Adrenal gland (tissue), 12 donors: ENCODE measurements around the gene TRAPPC2L. TPM values are rescaled to one million over a fixed set of nuclear protein-coding genes. Genes with fewer than 3 reads are reported as not detected.
"Not testable (repeated sequence)": the region's sequence is repeated elsewhere in the genome, so short reads cannot be mapped to it uniquely, and the experiment has no call there.

Experiments
- DNase-seq, 7 donors: peaks; one replicate each; pipeline ENCODE4 v3.0.0-alpha.2; 2019 to 2020
- H3K27ac ChIP-seq, 5 donors: fragments of 200-600 bp; sonication (generic) in 4 of 5; 1 replicate in 3 of 5; 2 replicates in 2 of 5; pipeline versions ENCODE4 v1.5.1 to v1.8.0; 2016 to 2020; ENCODE audit warnings: mild to moderate bottlenecking in 1 of 5
- H3K27me3 ChIP-seq: fragments of 200-600 bp; 2 replicates; pipeline ENCODE4 v1.8.0; 2021
- H3K36me3 ChIP-seq, 2 donors: fragments of 200-600 bp; replicated peaks in 1 of 2; 1 replicate in 1 of 2; 2 replicates in 1 of 2; pipeline versions ENCODE4 v1.5.1 to v1.8.0; 2018 to 2022
- H3K4me1 ChIP-seq, 2 donors: fragments of 200-600 bp; replicated peaks in 1 of 2; 1 replicate in 1 of 2; 2 replicates in 1 of 2; pipeline versions ENCODE4 v1.5.1 to v1.8.0; 2018 to 2021
- H3K4me3 ChIP-seq, 4 donors: fragments of 200-600 bp; sonication (generic) in 3 of 4; one replicate each; pipeline ENCODE4 v1.5.1; 2016 to 2018
- H3K9me3 ChIP-seq, 3 donors: fragments of 200-600 bp; sonication (generic) in 1 of 3; replicated peaks in 1 of 3; 1 replicate in 2 of 3; 2 replicates in 1 of 3; pipeline versions ENCODE4 v1.5.1 to v1.8.0; 2016 to 2021
- CTCF ChIP-seq, 6 experiments: fragments of 450-650 bp in 4 of 6; fragments of 200-600 bp in 2 of 6; sonication (generic) in 1 of 6; IDR thresholded peaks; 1 replicate in 5 of 6; 2 replicates in 1 of 6; pipeline versions ENCODE4 v1.5.1 to v1.8.0; 2016 to 2021; ENCODE audit warnings: antibody characterized with exemption in 6 of 6, mild to moderate bottlenecking in 2 of 6, moderate library complexity in 1 of 6
- POLR2A ChIP-seq, 2 donors: fragments of 450-650 bp; IDR thresholded peaks; one replicate each; pipeline ENCODE4 v1.6.1; 2017; ENCODE audit warnings: antibody characterized with exemption in 2 of 2, mild to moderate bottlenecking in 2 of 2, moderate library complexity in 1 of 2
- WGBS, 4 donors: extraction: QIAGEN DNeasy Blood & Tissue Kit in 2 of 4; methylation state at CpG; one replicate each; pipeline versions ENCODE4 v1.1.5 to v1.1.7; 2013 to 2017; 5-methylcytosine and 5-hydroxymethylcytosine counted together
- intact Hi-C, 2 donors: fragments of 100-400 bp; cut with DNase I; formaldehyde crosslinking; loops; one replicate each; pipeline versions ENCODE4 v1.14.1 to v1.15.0; 2022 to 2023
- polyA plus RNA-seq, 3 donors: library from polyadenylated mRNA; stranded (reverse); fragments of 200-250 nt in 2 of 3; fragments of 350-450 nt in 1 of 3; fragmentation: Illumina TruSeq in 1 of 3; extraction: RNeasy Lipid Tissue Mini Kit (QIAGEN cat#74804) in 1 of 3; gene quantifications; one replicate each; pipeline ENCODE4 v1.2.3, GENCODE V29; 2013 to 2014
- total RNA-seq, 9 donors: library from RNA; depleted of rRNA in 4 of 9; stranded (reverse); fragments of >200 nt in 4 of 9; fragments of 120-200 nt in 1 of 9; fragmentation: NEBNext Ultra II Directional in 1 of 9; extraction: Animal tissue kit (Norgen Biotek cat#: 25700) in 1 of 9; gene quantifications; one replicate each; pipeline versions ENCODE4 v1.1.0 to v1.2.4, GENCODE V29; 2013 to 2023
- donor health status: healthy with polysubstance abuse.
- donor health status: Bipolar disorder and iron deficiency.
- donor health status: DM: yes; HTN: yes; CAD: no.
- donor health status: DM: no; HTN: no; CAD: no.
- donor health status: DM: no; HTN: no; CAD: no.
- donor health status: DM: yes; HTN: yes; CAD: no.

Gene TRAPPC2L
- total and polyA plus RNA-seq, 12 donors: 56.7 to 279 (median 149) TPM

- 92 to 95% (median 94%) methylated on average over 8 to 20 of the region's 20 CpGs for WGBS, 4 donors
- DNase-seq: no peak
- H3K4me1 ChIP-seq: no peaks in the 10 kb centered on the region
- intact Hi-C loops: no loop called here
- no peaks in the 10 kb centered on the region for H3K9me3 ChIP-seq
- H3K4me3 ChIP-seq: no peak overlapping the region
- no peaks in the 10 kb centered on the region for H3K27me3 ChIP-seq
- H3K36me3 ChIP-seq: no peaks in the 10 kb centered on the region
- TF ChIP-seq CTCF (IDR thresholded peaks at IDR 0.05) (no peak), POLR2A (IDR thresholded peaks at IDR 0.05) (no peak)
- no peak overlapping the region for H3K27ac ChIP-seq
These were observed 35.1 kb downstream of the TRAPPC2L start for GRCh38 chr16:88892065-88892464.

- WGBS, 4 donors: 84 to 91% (median 88%) methylated on average over 11 to 19 of the region's 19 CpGs
These were observed 36.4 kb downstream of the TRAPPC2L start for GRCh38 chr16:88893127-88893968.

GRCh38 chr16:88894266-88894665, 37.3 kb downstream of the TRAPPC2L start:
- H3K27me3 ChIP-seq, H3K9me3 ChIP-seq, H3K4me3 ChIP-seq, DNase-seq, H3K27ac ChIP-seq, intact Hi-C loops, H3K4me1 ChIP-seq, H3K36me3 ChIP-seq: not testable (repeated sequence)
- WGBS, 4 donors: 80 to 95% (median 93%) methylated on average over 4 to 5 of the region's 6 CpGs

More at GRCh38 chr16:88893127-88893968, 36.4 kb downstream of the TRAPPC2L start:
- no peak overlapping the region for H3K4me3 ChIP-seq
- H3K9me3 ChIP-seq: no peaks in the 10 kb centered on the region
- intact Hi-C loops: no loop called here
- no peaks in the 10 kb centered on the region for H3K27me3 ChIP-seq
- TF ChIP-seq CTCF (IDR thresholded peaks at IDR 0.05) (no peak), POLR2A (IDR thresholded peaks at IDR 0.05) (no peak)
- H3K36me3 ChIP-seq: no peaks in the 10 kb centered on the region
- DNase-seq: no peak
- no peaks in the 10 kb centered on the region for H3K4me1 ChIP-seq
- H3K27ac ChIP-seq: no peak overlapping the region

- TF ChIP-seq CTCF (IDR thresholded peaks at IDR 0.05) (no peak), POLR2A (IDR thresholded peaks at IDR 0.05) (no peak)
- H3K4me3 ChIP-seq: no peak overlapping the region
- intact Hi-C loops: no loop called here
- no peaks in the 10 kb centered on the region for H3K4me1 ChIP-seq
- H3K36me3 ChIP-seq: no peaks in the 10 kb centered on the region
- H3K9me3 ChIP-seq: no peaks in the 10 kb centered on the region
- no peak overlapping the region for H3K27ac ChIP-seq
- no peaks in the 10 kb centered on the region for H3K27me3 ChIP-seq
- DNase-seq: no peak
- 86 to 91% (median 88%) methylated on average over 3 to 21 of the region's 21 CpGs for WGBS, 4 donors
These were observed 37.9 kb downstream of the TRAPPC2L start for GRCh38 chr16:88894681-88895300.
